Upper lobe of right lung (tissue), 1 donor: Measurements from ENCODE around the gene TESMIN. TPM values are rescaled to one million over a fixed set of nuclear protein-coding genes. Genes with fewer than 3 reads are reported as not detected.

ENCODE experiments used
- ATAC-seq: fragments of 200-7000 bp; cut with Tn5 transposase; one replicate; pipeline ENCODE4 v1.9.1; 2020; ENCODE audit warnings: mild to moderate bottlenecking, moderate library complexity
- DNase-seq: peaks from one replicate; pipeline ENCODE4 v3.0.0-alpha.2; 2020
- H3K27ac ChIP-seq: fragments of 200-600 bp; one replicate; pipeline ENCODE4 v1.8.0; 2022
- H3K27me3 ChIP-seq: fragments of 200-600 bp; one replicate; pipeline ENCODE4 v1.8.0; 2022; ENCODE audit warnings: mild to moderate bottlenecking
- H3K36me3 ChIP-seq: fragments of 200-600 bp; one replicate; pipeline ENCODE4 v1.8.0; 2022
- H3K4me1 ChIP-seq: fragments of 200-600 bp; one replicate; pipeline ENCODE4 v1.8.0; 2022
- H3K4me3 ChIP-seq: fragments of 200-600 bp; one replicate; pipeline ENCODE4 v1.8.0; 2022; ENCODE audit warnings: mild to moderate bottlenecking
- H3K9me3 ChIP-seq: fragments of 200-600 bp; one replicate; pipeline ENCODE4 v1.8.0; 2022
- intact Hi-C: fragments of 100-400 bp; cut with DNase I; formaldehyde crosslinking; loops from one replicate; pipeline ENCODE4 v1.11.0; 2022
- total RNA-seq: library from RNA; stranded (reverse); fragmentation: NEBNext Ultra II Directional; extraction: Animal tissue kit (Norgen Biotek cat#: 25700); gene quantifications from one replicate; pipeline ENCODE4 v1.2.1, GENCODE V29; 2021
- TF ChIP-seq, protein P1 (sequence below): fragments of 200-600 bp; IDR thresholded peaks from one replicate; pipeline ENCODE4 v1.8.0; 2022; ENCODE audit warnings: antibody characterized with exemption
- donor health status: DM: no; HTN: yes; CAD: no; lungs with severe emphysema.

TESMIN gene
- total RNA-seq, 1 donor from 2014 or later: 0.81 TPM

DNA sequence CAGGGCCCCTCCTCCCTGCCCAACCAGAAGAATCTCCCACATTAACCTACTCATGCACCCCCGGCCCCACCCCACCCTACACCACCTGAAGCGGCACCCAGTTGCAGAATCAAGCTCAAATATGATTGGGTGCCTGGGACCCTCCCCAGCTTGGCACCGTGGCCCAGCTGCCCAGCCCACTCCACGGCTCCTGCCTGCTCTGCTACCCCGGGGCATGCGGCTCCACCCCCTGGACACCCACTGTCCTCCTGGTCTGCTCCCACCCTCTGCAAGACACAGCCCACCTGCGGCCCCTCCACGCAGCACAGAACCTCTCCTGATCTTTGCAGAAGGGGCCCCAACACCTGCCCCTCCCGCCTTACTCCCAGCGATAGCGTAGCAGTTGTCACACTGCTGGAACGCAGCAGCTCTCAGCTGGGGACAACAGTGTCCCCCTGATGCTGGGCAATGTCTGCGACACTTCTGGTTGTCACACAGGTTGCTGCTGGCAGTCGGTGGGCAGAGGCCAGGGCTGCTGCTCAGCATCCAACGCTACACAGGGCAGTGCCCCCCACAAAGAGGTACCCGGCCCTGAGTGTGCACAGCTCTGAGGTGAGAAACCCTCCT, 32.0 kb upstream of the TESMIN start:
- Histone ChIP-seq H3K4me1 (no peaks in the 10 kb centered on the region), H3K9me3 (no peaks in the 10 kb centered on the region), H3K4me3 (no peak overlapping the region), H3K27ac (no peak overlapping the region), H3K27me3 (no peaks in the 10 kb centered on the region), H3K36me3 (peaks cover 92% of the 10 kb centered on the region)
- TF ChIP-seq, protein P1, sequence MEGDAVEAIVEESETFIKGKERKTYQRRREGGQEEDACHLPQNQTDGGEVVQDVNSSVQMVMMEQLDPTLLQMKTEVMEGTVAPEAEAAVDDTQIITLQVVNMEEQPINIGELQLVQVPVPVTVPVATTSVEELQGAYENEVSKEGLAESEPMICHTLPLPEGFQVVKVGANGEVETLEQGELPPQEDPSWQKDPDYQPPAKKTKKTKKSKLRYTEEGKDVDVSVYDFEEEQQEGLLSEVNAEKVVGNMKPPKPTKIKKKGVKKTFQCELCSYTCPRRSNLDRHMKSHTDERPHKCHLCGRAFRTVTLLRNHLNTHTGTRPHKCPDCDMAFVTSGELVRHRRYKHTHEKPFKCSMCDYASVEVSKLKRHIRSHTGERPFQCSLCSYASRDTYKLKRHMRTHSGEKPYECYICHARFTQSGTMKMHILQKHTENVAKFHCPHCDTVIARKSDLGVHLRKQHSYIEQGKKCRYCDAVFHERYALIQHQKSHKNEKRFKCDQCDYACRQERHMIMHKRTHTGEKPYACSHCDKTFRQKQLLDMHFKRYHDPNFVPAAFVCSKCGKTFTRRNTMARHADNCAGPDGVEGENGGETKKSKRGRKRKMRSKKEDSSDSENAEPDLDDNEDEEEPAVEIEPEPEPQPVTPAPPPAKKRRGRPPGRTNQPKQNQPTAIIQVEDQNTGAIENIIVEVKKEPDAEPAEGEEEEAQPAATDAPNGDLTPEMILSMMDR: no peak
- DNase-seq (no peak), ATAC-seq (no peak)
- intact Hi-C loops: no loop called here

DNA sequence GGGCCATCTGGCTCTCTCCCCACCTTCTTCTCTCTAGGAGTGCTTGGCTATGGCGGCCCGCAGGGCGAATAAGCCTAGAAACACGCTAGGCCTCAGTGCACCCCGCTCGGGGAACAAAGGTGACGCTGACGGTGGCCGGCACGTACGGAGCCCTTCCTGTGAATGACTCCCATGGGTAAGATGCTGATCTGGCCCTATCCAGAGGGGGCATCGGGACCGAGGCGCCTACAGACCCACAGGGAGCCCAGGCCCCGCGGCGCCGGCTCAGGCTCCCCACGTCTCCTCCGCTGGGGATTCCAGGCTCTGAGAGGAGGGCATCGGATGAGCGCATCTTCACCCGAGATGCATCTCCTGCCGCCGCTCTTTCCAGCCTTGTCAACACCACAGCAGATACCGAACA, 31.4 kb upstream of the TESMIN start:
- Histone ChIP-seq H3K4me1 (no peaks in the 10 kb centered on the region), H3K27me3 (no peaks in the 10 kb centered on the region), H3K4me3 (no peak overlapping the region), H3K27ac (no peak overlapping the region), H3K9me3 (no peaks in the 10 kb centered on the region), H3K36me3 (peaks cover 93% of the 10 kb centered on the region)
- TF ChIP-seq, protein P1: no peak
- ATAC-seq (no peak), DNase-seq (no peak)
- intact Hi-C loops: no loop called here

DNA sequence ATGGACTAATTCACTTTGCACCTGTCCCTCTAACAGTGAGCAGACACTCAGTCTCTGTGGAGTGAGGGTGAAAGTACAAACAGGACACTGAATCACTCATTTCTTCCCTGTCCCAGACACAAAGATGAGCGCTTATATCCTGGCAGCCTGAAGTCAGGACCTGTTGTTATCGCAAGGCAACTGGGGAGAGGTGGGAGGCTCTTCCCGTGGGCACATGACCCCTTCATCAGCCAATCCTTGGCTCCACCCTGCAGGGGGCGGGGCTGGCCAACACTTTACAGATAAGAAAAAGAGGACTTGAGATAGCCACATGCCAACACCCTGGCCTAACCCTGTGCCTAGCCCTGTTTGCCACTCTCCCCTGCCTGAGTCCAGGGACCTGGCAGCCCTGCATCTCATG, 29.5 kb upstream of the TESMIN start:
- TF ChIP-seq, protein P1: no peak
- ATAC-seq (peak; percentile 91), DNase-seq (peak; percentile 78)
- H3K4me3 ChIP-seq: no peak overlapping the region
- no peaks in the 10 kb centered on the region for H3K9me3 ChIP-seq
- no peak overlapping the region for H3K27ac ChIP-seq
- no peaks in the 10 kb centered on the region for H3K4me1 ChIP-seq
- H3K36me3 ChIP-seq: peaks cover 97% of the 10 kb centered on the region
- no peaks in the 10 kb centered on the region for H3K27me3 ChIP-seq
- intact Hi-C loops: no loop called here

DNA sequence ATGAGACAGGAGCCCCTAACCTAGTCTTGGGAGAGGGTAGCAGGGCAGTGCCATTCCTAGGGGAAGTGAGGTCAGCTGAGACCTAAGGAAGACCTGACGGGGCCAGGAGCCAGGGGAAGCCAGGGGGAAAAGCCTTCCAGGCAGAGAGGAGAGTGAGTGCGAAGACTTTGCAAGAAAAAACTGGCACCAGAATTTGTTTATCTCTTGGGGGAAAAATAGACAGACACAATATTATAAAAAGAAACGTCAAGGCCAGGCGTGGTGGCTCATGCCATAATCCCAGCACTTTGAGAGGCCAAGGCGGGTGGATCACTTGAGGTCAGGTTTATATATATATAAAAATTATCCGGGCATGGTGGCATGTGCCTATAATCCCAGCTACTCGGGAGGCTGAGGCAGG, 26.9 kb upstream of the TESMIN start:
- Histone ChIP-seq H3K27me3 (no peaks in the 10 kb centered on the region), H3K36me3 (peaks cover 98% of the 10 kb centered on the region), H3K27ac (no peak overlapping the region), H3K9me3 (no peaks in the 10 kb centered on the region), H3K4me1 (no peaks in the 10 kb centered on the region), H3K4me3 (no peak overlapping the region)
- TF ChIP-seq, protein P1: no peak
- ATAC-seq: no peak
- intact Hi-C loops: no loop called here
- no peak for DNase-seq

DNA sequence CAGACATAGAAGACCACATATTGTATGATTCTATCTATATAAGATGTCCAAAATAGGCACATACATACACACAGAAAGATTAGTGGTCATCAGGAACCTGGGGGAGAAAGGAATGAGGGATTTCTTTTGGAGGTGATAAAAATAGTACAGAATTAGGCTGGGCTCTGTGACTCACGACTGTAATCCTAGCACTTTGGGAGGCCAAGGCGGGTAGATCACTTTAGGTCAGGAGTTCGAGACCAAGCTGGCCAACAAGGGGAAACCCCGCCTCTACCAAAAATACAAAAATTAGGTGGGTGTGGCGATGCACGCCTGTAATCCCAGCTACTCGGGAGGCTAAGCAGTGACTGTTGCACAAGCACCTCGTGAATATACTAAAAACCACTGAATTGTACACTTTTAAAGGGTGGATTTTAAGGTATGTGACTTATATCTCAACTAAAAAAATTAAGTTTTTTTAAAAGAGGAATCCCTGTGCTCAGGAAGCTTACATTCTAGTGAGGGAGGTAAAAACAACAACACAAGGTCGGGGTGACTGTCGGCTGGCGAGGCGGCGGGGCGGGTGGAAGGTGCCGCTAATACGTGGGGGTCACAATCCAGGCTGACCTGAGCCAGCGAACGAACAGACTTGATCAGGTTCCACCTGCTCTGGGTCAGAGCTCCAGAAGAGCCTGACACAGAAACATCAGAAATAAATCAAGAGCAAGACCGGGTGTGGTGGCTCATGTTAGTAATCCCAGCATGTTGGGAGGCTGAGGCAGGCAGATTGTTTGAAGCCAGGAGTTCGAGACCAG, 25.3 kb upstream of the TESMIN start:
- TF ChIP-seq, protein P1: no peak
- no peak for DNase-seq
- Histone ChIP-seq H3K9me3 (no peaks in the 10 kb centered on the region), H3K4me1 (no peaks in the 10 kb centered on the region), H3K4me3 (no peak overlapping the region), H3K27ac (no peak overlapping the region), H3K36me3 (peaks cover 100% of the 10 kb centered on the region), H3K27me3 (no peaks in the 10 kb centered on the region)
- intact Hi-C loops: no loop called here
- no peak for ATAC-seq
